Peyer's patch (tissue), 4 donors: ENCODE data around the gene OSBPL5.

Source experiments
- CTCF ChIP-seq, 6 experiments: fragments of 450-650 bp in 4 of 6; fragments of 200-600 bp in 2 of 6; sonication (generic) in 1 of 6; IDR thresholded peaks; one replicate each; pipeline ENCODE4 v1.5.1; 2017 to 2019; ENCODE audit warnings: antibody characterized with exemption in 6 of 6, mild to moderate bottlenecking in 3 of 6, moderate library complexity in 1 of 6
- POLR2A ChIP-seq, 2 donors: fragments of 450-650 bp; IDR thresholded peaks; one replicate each; pipeline ENCODE4 v1.5.1; 2017; ENCODE audit warnings: antibody characterized with exemption in 2 of 2, mild to moderate bottlenecking in 2 of 2, moderate library complexity in 2 of 2

DNA sequence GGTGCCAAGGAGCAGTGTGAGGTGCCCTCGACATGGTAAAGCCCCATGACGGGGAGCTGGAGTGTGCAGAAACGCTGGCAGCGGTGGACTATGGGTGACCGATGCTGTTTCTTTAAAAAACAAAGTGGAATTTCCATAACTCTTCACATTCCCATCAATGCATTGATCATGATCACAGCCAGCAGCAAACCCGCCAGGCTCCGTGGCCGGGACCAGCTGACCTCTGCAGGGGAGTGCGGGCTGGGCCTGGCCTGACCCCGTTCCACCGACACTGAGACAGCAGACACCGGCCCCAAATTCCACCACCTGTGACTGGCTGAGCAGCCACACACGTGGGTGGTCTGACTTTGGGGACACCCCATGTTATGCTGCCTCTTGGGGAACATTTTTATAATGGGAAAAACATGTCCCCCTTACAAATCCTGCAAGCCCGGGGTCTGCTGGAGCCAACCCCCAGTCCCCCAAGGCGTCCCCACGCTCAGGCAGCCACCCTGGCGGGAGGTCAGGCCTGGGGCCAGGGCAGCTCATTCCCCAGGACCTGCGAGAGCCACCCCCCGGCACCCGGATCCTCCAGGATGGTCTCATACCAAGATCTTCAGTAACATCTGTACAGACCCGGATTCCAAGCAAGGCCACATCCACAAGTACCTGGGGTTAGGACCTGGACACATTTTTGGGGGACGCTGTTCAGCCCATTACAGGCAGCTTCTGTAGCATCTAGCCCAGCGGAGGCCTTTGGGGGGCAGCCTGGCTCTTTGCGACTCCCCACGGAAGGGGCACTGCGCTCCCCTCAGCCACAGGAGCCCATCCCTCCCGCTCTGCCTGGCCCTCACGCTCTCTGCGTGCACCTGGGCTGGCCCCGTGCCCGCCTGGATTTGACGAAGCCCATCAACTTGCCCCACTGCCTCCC lies 20.6 kb downstream of the OSBPL5 start:
- TF ChIP-seq CTCF (IDR thresholded peaks at IDR 0.05) (no peak), POLR2A (IDR thresholded peaks at IDR 0.05) (no peak)
